Measurements from ENCODE around the gene ETS2.

ETS2 gene

GRCh38 chr21:38861989-38862683, 56.4 kb downstream of the ETS2 start:
- DNase-seq = no peak

GRCh38 chr21:38863291-38863690, 57.6 kb downstream of the ETS2 start:
- no peak for DNase-seq

- DNase-seq = no peak
Observed at GRCh38 chr21:38863843-38864363, 58.2 kb downstream of the ETS2 start.

- no peak for DNase-seq
Observed at GRCh38 chr21:38864964-38865363, 59.2 kb downstream of the ETS2 start.

GRCh38 chr21:38869196-38869595, 63.5 kb downstream of the ETS2 start:
- no peak for DNase-seq

GRCh38 chr21:38869946-38870345, 64.2 kb downstream of the ETS2 start:
- DNase-seq = no peak
